ENCODE measurements around the gene MS4A1. TPM values are rescaled to one million over a fixed set of nuclear protein-coding genes. Genes with fewer than 3 reads are reported as not detected.
"Not testable (repeated sequence)": the region's sequence is repeated elsewhere in the genome, so short reads cannot be mapped to it uniquely, and the experiment has no call there.

The MS4A1 gene
- total and polyA plus RNA-seq, 7 donors: 0.09 to 1.9 (median 0.48) TPM; not detected in 1

DNA sequence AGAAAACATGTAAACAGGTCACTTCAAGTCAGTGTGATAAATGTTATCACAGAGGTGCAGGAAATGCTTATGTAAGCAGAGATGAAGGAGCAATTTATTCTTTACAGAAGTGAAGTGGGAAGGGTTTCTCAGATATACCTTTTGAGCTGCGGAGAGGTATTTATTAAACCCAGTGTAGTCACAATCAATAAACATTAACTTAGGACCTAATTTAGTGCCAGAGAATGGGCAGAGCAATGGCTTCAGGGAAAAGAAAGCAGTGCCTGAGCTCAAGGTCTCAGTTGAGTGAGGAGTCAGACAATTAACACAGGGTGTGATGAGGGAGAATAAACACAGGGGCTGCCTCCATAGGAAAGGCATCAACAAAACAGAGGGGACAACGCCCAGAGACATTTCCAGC is 24.4 kb upstream of the MS4A1 start:
- Histone ChIP-seq H3K36me3 (ENCODE audit: insufficient read depth in 1 of 2, low read depth in 1 of 2) (no peaks in the 10 kb centered on the region), H3K27ac (no peak overlapping the region), H3K27me3 (ENCODE audit: insufficient read depth in 3 of 3, low read length in 2 of 3) (no peaks in the 10 kb centered on the region), H3K9me3 (no peaks in the 10 kb centered on the region), H3K4me1 (no peaks in the 10 kb centered on the region), H3K4me3 (no peak overlapping the region)
- 74 to 79% (median 76%) methylated on average over 2 of the region's 2 CpGs for WGBS, 3 donors
- DNase-seq: no peak
- intact Hi-C loops (cut with DNase I): no loop called here
- ATAC-seq: no peak
- TF ChIP-seq, protein P1, sequence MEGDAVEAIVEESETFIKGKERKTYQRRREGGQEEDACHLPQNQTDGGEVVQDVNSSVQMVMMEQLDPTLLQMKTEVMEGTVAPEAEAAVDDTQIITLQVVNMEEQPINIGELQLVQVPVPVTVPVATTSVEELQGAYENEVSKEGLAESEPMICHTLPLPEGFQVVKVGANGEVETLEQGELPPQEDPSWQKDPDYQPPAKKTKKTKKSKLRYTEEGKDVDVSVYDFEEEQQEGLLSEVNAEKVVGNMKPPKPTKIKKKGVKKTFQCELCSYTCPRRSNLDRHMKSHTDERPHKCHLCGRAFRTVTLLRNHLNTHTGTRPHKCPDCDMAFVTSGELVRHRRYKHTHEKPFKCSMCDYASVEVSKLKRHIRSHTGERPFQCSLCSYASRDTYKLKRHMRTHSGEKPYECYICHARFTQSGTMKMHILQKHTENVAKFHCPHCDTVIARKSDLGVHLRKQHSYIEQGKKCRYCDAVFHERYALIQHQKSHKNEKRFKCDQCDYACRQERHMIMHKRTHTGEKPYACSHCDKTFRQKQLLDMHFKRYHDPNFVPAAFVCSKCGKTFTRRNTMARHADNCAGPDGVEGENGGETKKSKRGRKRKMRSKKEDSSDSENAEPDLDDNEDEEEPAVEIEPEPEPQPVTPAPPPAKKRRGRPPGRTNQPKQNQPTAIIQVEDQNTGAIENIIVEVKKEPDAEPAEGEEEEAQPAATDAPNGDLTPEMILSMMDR (IDR thresholded peaks at IDR 0.05): no peak

DNA sequence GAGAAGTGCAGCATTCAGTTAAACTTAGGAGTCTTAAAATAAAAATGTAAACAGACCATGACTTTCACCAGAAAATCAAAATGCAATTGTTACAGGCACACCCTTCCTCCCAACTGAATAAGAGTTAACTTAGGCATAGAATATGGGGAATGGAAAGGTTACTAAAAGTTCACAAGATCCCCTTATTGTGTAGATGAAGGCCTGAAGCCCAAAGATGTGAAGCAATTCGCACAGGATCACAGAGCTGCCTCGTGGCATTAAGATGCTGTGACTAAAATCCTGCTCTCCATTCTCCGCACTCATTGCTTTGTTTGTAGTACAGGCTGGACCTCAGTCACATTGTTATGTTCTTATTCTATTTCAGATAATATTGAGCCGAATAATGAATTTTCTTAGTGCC is 22.2 kb upstream of the MS4A1 start:
- no peak for ATAC-seq
- no peak for DNase-seq
- H3K9me3 ChIP-seq: no peaks in the 10 kb centered on the region
- no peak overlapping the region for H3K27ac ChIP-seq
- intact Hi-C loops (cut with DNase I): no loop called here
- 40 to 46% (median 43%) methylated on average over 4 of the region's 4 CpGs for WGBS, 3 donors
- H3K4me3 ChIP-seq: no peak overlapping the region
- H3K36me3 ChIP-seq (ENCODE audit: insufficient read depth in 1 of 2, low read depth in 1 of 2): no peaks in the 10 kb centered on the region
- no peaks in the 10 kb centered on the region for H3K27me3 ChIP-seq (ENCODE audit: insufficient read depth in 3 of 3, low read length in 2 of 3)
- H3K4me1 ChIP-seq: no peaks in the 10 kb centered on the region
- TF ChIP-seq, protein P1 (IDR thresholded peaks at IDR 0.05): no peak

DNA sequence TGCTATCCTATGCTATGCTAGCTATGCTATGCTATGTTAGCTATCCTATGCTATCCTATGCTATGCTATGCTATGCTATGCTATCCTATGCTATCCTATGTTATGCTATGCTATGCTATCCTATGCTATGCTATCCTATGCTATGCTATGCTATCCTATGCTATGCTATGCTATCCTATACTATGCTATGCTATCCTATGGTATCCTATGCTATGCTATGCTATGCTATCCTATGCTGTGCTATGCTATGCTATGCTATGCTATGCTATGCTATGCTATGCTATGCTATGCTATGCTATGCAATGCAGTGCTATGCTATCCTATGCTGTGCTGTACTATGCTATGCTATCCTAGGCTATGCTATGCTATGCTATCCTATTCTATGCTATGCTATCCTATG is 8.6 kb upstream of the MS4A1 start:
- DNase-seq (no peak), ATAC-seq (no peak)
- Histone ChIP-seq H3K27me3 (ENCODE audit: insufficient read depth in 3 of 3, low read length in 2 of 3) (no peaks in the 10 kb centered on the region), H3K36me3 (ENCODE audit: insufficient read depth in 1 of 2, low read depth in 1 of 2) (no peaks in the 10 kb centered on the region), H3K27ac (no peak overlapping the region), H3K4me1 (no peaks in the 10 kb centered on the region), H3K4me3 (no peak overlapping the region), H3K9me3 (no peaks in the 10 kb centered on the region)
- intact Hi-C loops (cut with DNase I): no loop called here
- TF ChIP-seq, protein P1 (IDR thresholded peaks at IDR 0.05): no peak

DNA sequence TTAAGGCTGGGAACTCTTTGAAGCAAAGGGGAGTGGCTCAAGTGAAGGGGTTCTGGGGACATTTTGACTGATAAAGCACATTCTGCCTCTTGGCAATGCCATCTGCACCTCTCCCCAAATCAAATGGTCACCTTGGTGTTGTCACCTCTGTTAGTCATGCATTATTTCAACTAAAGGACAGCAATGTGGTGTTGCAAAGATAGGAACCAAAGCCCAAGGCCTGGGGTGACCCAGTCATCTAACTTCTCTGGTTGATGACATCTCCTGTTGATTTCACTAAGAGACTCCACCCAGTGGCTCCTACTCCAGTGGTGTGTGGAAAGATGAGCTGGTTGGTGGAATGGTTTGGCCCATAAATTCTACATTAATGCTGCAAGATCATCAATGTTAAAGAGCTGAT is 7.8 kb upstream of the MS4A1 start:
- TF ChIP-seq, protein P1 (IDR thresholded peaks at IDR 0.05): no peak
- Histone ChIP-seq H3K27me3 (ENCODE audit: insufficient read depth in 3 of 3, low read length in 2 of 3) (no peaks in the 10 kb centered on the region), H3K4me1 (no peaks in the 10 kb centered on the region), H3K36me3 (ENCODE audit: insufficient read depth in 1 of 2, low read depth in 1 of 2) (no peaks in the 10 kb centered on the region), H3K9me3 (no peaks in the 10 kb centered on the region), H3K4me3 (no peak overlapping the region), H3K27ac (no peak overlapping the region)
- intact Hi-C loops (cut with DNase I): no loop called here
- DNase-seq (no peak), ATAC-seq (no peak)

DNA sequence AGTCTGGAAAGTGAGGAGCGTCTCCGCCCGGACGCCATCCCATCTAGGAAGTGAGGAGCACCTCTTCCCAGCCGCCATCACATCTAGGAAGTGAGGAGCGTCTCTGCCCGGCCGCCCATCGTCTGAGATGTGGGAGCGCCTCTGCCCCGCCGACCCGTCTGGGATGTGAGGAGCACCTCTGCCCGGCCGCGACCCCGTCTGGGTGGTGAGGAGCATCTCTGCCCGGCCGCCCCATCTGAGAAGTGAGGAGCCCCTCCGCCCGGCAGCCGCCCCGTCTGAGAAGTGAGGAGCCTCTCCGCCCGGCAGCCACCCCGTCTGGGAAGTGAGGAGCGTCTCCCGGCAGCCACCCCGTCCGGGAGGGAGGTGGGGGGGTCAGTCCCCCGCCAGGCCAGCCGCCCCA is 4.5 kb upstream of the MS4A1 start:
- WGBS, 3 donors: 92 to 97% (median 95%) methylated on average over 16 to 32 of the region's 32 CpGs
- H3K27ac ChIP-seq; H3K9me3 ChIP-seq; DNase-seq; intact Hi-C loops (cut with DNase I); H3K27me3 ChIP-seq (ENCODE audit: insufficient read depth in 3 of 3, low read length in 2 of 3); H3K4me1 ChIP-seq; H3K4me3 ChIP-seq; H3K36me3 ChIP-seq (ENCODE audit: insufficient read depth in 1 of 2, low read depth in 1 of 2); ATAC-seq: not testable (repeated sequence)
